HG03139 (cell line): Measurements from ENCODE around the gene KLHL25.

ENCODE experiments used
- ATAC-seq: cut with Tn5 transposase; IDR thresholded peaks from one replicate; pipeline ENCODE4 v1.9.1; 2021; ENCODE audit not compliant: unreplicated experiment

The KLHL25 gene

GRCh38 chr15:85778107-85778776 lies 16.5 kb downstream of the KLHL25 start:
- ATAC-seq: no peak

- ATAC-seq: no peak
Measured at GRCh38 chr15:85777250-85778106, 17.2 kb downstream of the KLHL25 start.

- ATAC-seq: no peak
Measured at GRCh38 chr15:85773970-85774369, 20.8 kb downstream of the KLHL25 start.

GRCh38 chr15:85773249-85773648 lies 21.5 kb downstream of the KLHL25 start:
- no peak for ATAC-seq

GRCh38 chr15:85772668-85773067 lies 22.1 kb downstream of the KLHL25 start:
- no peak for ATAC-seq

GRCh38 chr15:85771781-85772445 lies 22.8 kb downstream of the KLHL25 start:
- ATAC-seq: no peak

GRCh38 chr15:85771271-85771670 lies 23.5 kb downstream of the KLHL25 start:
- no peak for ATAC-seq

- ATAC-seq: no peak
Measured at GRCh38 chr15:85770096-85771041, 24.4 kb downstream of the KLHL25 start.

GRCh38 chr15:85769182-85769900 lies 25.4 kb downstream of the KLHL25 start:
- no peak for ATAC-seq

GRCh38 chr15:85768595-85769168 lies 26.0 kb downstream of the KLHL25 start:
- no peak for ATAC-seq

- ATAC-seq: no peak
Measured at GRCh38 chr15:85767785-85768529, 26.8 kb downstream of the KLHL25 start.

- ATAC-seq: no peak
Measured at GRCh38 chr15:85766001-85766831, 28.5 kb downstream of the KLHL25 start.

- no peak for ATAC-seq
Measured at GRCh38 chr15:85764649-85765277, 30.0 kb downstream of the KLHL25 start.

- no peak for ATAC-seq
Measured at GRCh38 chr15:85763673-85764633, 30.8 kb downstream of the KLHL25 start.

- ATAC-seq: no peak
Measured at GRCh38 chr15:85763157-85763556, 31.6 kb downstream of the KLHL25 start.

GRCh38 chr15:85762756-85763127 lies 32.0 kb downstream of the KLHL25 start:
- ATAC-seq: no peak
